Esophagus squamous epithelium (tissue), 4 donors: ENCODE measurements around the gene ARHGAP42.

Source experiments
- CTCF ChIP-seq, 6 experiments: fragments of 450-650 bp in 4 of 6; fragments of 200-600 bp in 2 of 6; sonication (generic) in 2 of 6; IDR thresholded peaks; one replicate each; pipeline ENCODE4 v1.5.1; 2016 to 2019; ENCODE audit warnings: antibody characterized with exemption in 6 of 6, mild to moderate bottlenecking in 4 of 6, moderate library complexity in 4 of 6
- POLR2A ChIP-seq, 4 donors: fragments of 450-650 bp; IDR thresholded peaks; one replicate each; pipeline ENCODE4 v1.6.1; 2017; ENCODE audit warnings: antibody characterized with exemption in 4 of 4, mild to moderate bottlenecking in 4 of 4, moderate library complexity in 3 of 4

GRCh38 chr11:100791860-100792259 lies 104.8 kb downstream of the ARHGAP42 start:
- no peak for TF ChIP-seq CTCF (IDR thresholded peaks at IDR 0.05)
- no peak for TF ChIP-seq POLR2A (IDR thresholded peaks at IDR 0.05)
